Measurements from ENCODE around the gene NDUFA8. TPM values are rescaled to one million over a fixed set of nuclear protein-coding genes. Genes with fewer than 3 reads are reported as not detected.

Gene NDUFA8
- total RNA-seq, 1 experiment from 2014 or later = 60.7 TPM

GRCh38 chr9:122151267-122151828, 8.2 kb downstream of the NDUFA8 start:
- WGBS (ENCODE audit: extremely low coverage, insufficient read length, low lambda C conversion rate) = no CpG with 5 or more reads among the region's 4 CpGs
- Histone ChIP-seq H4K91ac (ENCODE audit: insufficient read length, low read depth, low read length) (no peak overlapping the region), H2BK5ac (ENCODE audit: insufficient read length, low read length) (no peak overlapping the region), H2BK20ac (ENCODE audit: low read depth, low read length, poor library complexity, severe bottlenecking) (no peak overlapping the region), H3K9me3 (ENCODE audit: control insufficient read depth, low read depth, low read length) (no peaks in the 10 kb centered on the region), H2AK5ac (ENCODE audit: insufficient read length, low read length) (no peak overlapping the region), H2BK15ac (ENCODE audit: low read depth, low read length) (no peak overlapping the region), H2BK120ac (ENCODE audit: low read depth, low read length, poor library complexity, severe bottlenecking) (no peak overlapping the region), H2BK12ac (ENCODE audit: insufficient read length, low read depth, low read length) (no peak overlapping the region), H3K4me1 (ENCODE audit: insufficient read depth, low read length) (0 out of 2 replicates have a peak, but pooled peaks cover 2% of the 10 kb centered on the region), H4K8ac (replicated peaks; ENCODE audit: insufficient read length, low read depth, low read length) (no peak overlapping the region), H3K56ac (ENCODE audit: insufficient read length, low read depth, low read length) (no peak overlapping the region), H3T11ph (ENCODE audit: low read length) (no peak overlapping the region), H3K27me3 (ENCODE audit: insufficient read depth, low read length) (no peaks in the 10 kb centered on the region), H3K23ac (ENCODE audit: insufficient read length, low read depth, low read length) (no peak overlapping the region), H3K14ac (ENCODE audit: insufficient read depth, low read length) (no peak overlapping the region), H3K27ac (ENCODE audit: insufficient read length, low read depth, low read length) (no peak overlapping the region), H4K5ac (ENCODE audit: insufficient read length, low read depth, low read length) (no peak overlapping the region), H3K23me2 (ENCODE audit: insufficient read length, low read depth, low read length, poor library complexity, severe bottlenecking) (no peaks in the 10 kb centered on the region), H3K9ac (ENCODE audit: extremely low read depth, insufficient read length, low read length) (no peak overlapping the region), H3K18ac (ENCODE audit: insufficient read length, low read depth, low read length) (no peak overlapping the region), H3K4me2 (ENCODE audit: insufficient read depth, insufficient read length, low read length) (no peak overlapping the region), H2AFZ (ENCODE audit: low read length) (no peak overlapping the region), H3K4ac (ENCODE audit: low read depth, low read length) (no peak overlapping the region), H4K20me1 (ENCODE audit: control insufficient read depth, insufficient read depth, insufficient read length) (no peaks in the 10 kb centered on the region), H3K79me2 (ENCODE audit: insufficient read depth, low read length) (no peaks in the 10 kb centered on the region; the same call in 1 of the 2 replicates), H3K79me1 (ENCODE audit: insufficient read depth, low read depth, low read length, poor library complexity, severe bottlenecking) (no peaks in the 10 kb centered on the region)
- H3K36me3 Mint-ChIP-seq (ENCODE audit: insufficient read depth in 1 of 3, low read depth in 3 of 3) = peaks cover 12 to 40% (median 29%) of the 10 kb centered on the region in 3 experiments; a peak in 6 of 7 replicates
- 0 out of 3 replicates have a peak, but pooled peaks have one; percentile 19 for TF ChIP-seq CTCF (conservative IDR thresholded peaks at IDR 0.05)
- H3K4me1 Mint-ChIP-seq = peaks cover 0 to 5% of the 10 kb centered on the region in 2 experiments; a peak in 2 of 4 replicates
- H3K9me3 Mint-ChIP-seq = no peaks in the 10 kb centered on the region
- DNase-seq = no peak
- H3K27ac Mint-ChIP-seq = no peak overlapping the region
- no peaks in the 10 kb centered on the region for H3K27me3 Mint-ChIP-seq (ENCODE audit: low read depth)
- H3K4me3 Mint-ChIP-seq = no peak overlapping the region

All from H9 (cell line).